Activated CD4-positive, alpha-beta T cell treated with anti-CD3 and anti-CD28 coated beads for 1 hour (primary cell): ENCODE measurements around the gene ARHGEF2.

Experiments used
- DNase-seq: peaks from one replicate; pipeline ENCODE4 v3.0.0-alpha.2; 2020

ARHGEF2 gene

DNA sequence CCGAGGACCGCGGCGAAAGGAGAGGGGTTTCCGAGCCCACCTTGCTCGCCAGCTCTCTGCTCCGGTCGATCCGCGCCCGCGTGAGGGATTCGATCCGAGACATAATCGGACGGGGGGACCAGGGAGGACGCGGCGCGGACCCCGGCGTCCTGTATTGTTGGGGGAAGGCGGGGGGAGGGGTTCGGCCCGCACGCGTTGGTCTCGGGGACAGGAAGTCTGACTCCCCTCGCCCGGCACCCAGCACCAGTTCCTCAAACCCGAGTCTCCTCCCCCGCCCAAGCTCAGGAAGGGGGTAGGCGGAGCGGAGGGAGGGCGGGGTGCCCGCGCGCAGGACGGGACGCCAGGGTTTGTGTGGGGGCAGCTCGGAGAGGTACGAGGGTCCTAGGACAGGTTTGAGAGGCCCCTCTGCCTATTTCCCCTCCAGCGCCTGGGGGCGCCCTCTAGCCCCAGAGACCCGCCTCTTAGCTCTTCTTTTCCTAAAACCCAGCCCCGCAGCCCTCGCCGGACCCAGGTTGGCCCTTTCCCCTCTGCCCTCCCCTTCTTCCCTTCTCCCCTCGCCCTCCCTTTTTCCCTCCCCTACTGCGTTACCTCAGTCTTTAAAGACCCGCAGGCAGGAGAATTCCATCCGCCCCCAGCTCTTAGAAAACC lies at the start of gene ARHGEF2:
Gene ARHGEF2, minus strand, starts transcription at position 223 of the 648 bp plus-strand sequence. Its CDS starts 120 bp downstream, at position 103.
- DNase-seq, result peak; percentile 65

GRCh38 chr1:156026588-156026987 lies 48.2 kb upstream of the ARHGEF2 start:
- no peak for DNase-seq

DNA sequence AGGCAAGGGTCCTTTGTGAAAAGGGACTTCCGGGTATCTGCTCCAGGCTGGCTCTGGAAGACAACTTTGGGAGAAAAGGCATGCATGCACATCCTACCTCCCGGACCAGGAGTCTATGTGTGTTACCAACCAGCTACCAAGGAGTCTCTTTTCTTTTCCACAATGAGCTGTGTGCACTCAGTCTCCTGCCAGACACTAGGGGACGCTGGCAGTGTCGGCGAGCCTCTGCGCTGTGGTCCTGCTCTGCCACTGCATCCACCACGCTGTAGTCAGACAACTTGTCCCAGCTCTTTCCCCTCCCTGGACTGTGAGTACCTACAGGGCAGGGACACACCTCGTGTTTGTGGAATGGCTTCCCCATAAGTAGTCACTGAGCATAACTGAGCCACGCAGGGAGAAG lies 47.5 kb upstream of the ARHGEF2 start:
- peak; percentile 11 for DNase-seq

- DNase-seq, result no peak
These were observed 46.5 kb upstream of the ARHGEF2 start for GRCh38 chr1:156024801-156025200.

- no peak for DNase-seq
These were observed 43.6 kb upstream of the ARHGEF2 start for GRCh38 chr1:156021954-156022353.

DNA sequence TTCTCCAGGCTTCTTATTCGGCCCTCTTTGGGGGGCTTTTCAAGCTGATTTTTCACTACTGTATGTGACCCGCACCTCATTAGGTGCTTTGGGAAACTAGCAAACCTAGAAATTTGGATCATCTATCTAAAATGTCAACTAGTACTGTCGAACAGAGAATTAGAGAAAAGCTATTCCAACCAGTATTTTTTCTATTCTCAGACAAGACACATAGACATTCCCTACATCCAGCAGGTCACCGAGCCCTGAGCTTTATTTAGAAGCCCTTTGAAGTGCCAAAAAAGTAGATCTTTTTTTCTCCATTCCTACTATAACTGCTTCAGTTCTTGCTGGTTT lies 42.7 kb upstream of the ARHGEF2 start:
- DNase-seq, result no peak

DNA sequence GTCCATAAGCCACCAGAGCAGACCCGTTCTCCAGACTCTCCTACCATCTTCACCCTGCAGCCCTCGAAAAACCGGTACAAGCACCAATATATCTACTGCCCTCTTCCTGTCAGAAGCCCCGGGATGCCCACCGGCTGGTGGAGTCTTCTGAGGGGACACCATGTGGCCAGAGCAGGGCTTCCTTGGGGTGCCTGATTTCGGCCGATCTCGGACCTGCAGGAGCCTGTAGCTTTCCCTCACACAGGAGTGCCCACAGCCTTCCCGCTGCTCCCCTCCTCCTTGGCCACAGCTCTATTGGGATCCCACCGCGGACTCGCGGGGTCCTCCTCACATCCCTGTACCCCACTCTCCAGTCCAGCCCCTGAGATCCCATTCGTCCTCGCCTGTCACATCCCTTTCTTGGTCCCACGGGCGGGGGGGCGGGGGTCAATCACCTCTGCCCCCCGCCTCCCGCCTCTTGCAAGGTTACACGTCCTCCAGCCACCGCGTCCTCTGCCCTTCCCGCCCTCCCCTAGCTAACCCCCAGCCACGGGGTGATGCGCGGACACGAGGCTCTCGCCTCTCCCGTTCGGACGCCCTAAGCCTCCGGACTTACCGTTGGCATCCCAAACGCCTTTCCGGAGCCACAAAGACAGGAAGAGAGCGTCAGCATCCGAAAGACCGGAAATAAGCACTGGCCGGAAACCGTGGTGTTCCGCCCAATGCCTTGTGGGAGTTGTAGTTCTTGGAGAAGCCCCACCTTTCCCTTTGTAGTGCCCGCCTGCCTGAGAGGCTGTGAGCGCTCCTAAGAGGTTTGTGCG lies 42.1 kb upstream of the ARHGEF2 start, which contains the start of gene SSR2:
Gene SSR2, minus strand, starts transcription at position 659 of the 800 bp plus-strand sequence. CDS start 784 bp downstream, outside the sequence.
- peak; percentile 75 for DNase-seq

GRCh38 chr1:156019946-156020292 lies 41.6 kb upstream of the ARHGEF2 start:
- no peak for DNase-seq

DNA sequence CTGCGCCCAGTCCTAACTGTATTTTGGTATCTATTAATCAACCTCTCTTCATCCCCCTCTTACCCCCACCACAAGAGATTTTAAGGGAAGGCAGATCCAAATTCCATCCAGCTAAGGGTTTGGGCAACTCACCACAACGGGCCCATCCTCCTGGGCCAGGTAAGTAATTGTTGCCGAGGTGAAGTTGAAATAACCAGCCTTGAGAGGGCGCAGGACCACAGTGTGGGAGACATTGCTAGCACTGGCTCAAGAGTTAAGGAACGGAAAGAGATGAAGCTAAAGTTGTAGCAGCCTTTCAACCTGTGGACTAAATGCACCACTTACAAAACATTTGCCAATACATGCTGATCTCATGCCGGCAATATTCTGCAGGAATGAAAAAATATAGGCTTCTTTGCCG lies 36.5 kb upstream of the ARHGEF2 start:
- DNase-seq, result no peak

GRCh38 chr1:156012051-156012817 lies 33.9 kb upstream of the ARHGEF2 start:
- DNase-seq, result no peak

- DNase-seq, result no peak
These were observed 31.1 kb upstream of the ARHGEF2 start for GRCh38 chr1:156009404-156009803.

DNA sequence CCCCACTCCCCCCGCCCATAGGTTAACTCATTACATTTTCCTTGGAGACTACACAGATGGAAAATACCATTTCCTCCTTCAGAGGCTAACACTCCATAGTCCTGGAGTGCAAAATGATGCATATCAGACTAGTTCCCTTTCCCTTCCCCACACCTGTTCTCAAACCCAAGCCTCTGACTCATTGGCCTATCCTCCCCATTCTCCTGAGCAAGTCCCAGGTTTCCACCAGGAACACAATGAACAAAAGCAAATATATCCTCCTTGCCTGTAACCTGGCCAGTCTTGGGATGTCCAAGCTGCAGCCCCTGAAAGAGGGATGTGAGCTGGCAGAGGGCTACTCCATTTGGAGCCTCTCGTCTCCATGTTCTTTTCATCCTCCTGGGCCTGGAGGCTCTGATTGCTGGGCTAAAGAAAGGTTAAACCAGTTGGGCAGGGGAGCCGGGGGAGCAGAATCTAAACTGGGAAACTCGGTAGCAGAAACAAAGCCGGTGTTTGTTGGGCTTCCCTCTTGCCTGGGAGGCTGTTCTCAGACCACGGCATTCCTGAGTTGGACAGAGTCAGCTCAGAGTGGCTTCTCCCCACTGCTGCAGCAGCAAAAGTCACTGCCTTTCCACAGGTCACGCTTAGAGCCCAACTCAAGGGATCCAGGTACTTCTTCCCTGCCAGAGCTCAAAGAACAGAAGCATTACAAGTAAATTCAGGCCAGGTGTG lies 28.5 kb upstream of the ARHGEF2 start:
- no peak for DNase-seq

DNA sequence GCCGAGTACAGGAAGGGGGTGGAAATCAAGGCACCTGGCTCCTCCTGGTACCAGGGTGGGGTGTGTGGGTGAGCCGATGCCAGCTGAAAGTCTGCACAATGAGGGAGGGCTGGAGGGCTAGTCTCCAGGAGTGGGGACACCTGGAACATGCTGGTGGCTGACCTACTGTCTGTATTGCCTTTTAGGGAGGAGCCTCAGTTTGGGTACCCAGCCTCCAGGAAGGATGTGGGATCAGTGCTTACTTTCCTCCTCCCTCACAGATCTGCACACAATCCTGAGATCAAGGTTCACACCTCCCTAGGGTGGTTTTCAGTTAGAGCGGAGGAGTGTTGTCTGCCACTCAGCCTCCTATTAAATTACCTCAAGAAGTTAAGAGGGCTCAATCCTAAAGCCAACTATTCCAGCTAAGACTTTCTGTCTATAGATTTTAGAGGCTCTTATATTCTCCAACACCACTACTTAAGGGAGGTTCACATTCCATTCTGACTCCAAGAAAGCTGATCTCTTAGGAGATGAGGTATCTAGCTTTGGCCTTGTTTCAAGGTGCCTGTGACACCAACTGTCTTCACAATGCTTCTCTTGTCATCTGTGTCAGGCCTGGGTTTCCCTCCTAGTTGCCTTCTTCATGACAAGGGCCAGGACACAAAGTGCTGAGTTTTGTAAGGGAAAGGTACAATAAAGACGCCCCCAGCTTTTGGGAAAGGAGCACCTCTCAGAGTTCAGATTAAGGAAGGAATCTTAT lies 26.7 kb upstream of the ARHGEF2 start:
- no peak for DNase-seq

- DNase-seq, result no peak
These were observed 25.5 kb upstream of the ARHGEF2 start for GRCh38 chr1:156003923-156004188.

DNA sequence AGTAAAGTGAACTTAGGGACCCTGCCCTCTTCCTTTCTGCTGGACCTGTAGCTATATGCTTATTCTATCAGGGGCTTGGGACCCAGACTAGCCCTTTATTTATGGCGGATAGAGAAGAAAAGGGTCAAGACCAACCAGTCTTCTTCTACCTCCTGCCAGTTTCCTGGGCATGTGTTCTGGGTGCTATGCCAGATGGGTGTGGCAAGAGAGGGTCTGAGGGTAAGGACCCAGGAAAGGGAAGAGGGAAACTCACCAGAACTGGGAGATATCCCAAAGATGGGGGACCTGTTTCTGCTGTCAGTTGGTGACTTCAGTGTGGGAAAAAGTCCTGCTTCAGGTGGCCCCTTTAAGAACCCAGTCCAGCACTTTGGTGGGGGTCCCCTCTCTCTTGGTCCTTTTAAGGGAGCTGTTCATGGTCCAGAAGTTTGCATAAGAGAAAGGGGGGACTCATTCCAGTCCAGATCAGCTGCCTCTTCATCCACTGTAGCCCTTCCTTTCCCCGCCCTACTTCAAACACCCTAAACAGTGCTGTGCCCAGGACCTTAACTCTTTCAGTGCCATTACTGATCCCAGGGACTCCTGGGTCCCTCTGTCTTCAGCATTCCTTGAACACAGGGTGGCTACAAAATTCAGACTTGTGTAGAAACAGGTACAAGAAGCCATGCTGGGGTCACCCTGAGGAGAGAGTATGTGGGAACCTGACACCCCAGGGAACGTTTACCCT lies 24.0 kb upstream of the ARHGEF2 start:
- no peak for DNase-seq

- no peak for DNase-seq
These were observed 23.4 kb upstream of the ARHGEF2 start for GRCh38 chr1:156001662-156002171.

GRCh38 chr1:156001021-156001661 lies 22.8 kb upstream of the ARHGEF2 start:
- no peak for DNase-seq

DNA sequence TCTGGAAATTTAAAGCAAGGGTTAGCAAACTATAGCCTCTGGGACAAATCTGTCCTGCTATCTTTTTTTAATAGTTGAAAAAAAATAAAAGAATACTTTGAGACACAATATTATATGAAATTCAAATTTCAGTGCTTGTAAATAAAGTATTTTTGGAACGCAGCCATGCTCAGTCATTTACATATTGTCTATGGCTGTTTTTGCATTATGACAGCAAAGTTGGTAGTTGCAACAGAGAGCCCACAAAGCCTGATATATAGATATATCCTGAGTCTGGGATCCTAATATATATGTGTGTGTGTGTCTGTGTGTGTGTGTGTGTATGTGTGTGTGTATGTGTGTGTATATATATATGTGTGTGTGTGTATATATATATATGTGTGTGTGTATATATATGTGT lies 21.6 kb upstream of the ARHGEF2 start:
- DNase-seq, result no peak

DNA sequence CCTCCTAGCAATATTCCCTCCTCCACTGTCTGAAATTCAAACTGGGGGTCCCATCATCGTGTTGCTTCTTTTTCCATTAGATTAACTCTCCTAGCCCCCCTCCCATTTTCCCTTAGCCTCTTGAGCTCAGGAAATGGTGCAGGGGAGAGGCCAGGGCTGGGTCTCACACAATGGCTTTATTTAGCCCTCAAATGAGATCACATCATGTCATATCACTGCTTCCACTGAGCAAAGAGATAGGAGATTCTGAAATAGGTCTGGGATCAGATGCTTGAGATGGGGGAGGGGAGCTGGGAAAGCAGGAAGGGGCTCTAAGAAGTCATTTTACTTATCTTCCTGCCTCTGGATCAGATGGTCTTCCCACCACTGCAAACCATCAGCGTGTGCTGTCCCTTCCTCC lies 17.8 kb upstream of the ARHGEF2 start:
- no peak for DNase-seq

- no peak for DNase-seq
These were observed 15.2 kb upstream of the ARHGEF2 start for GRCh38 chr1:155993595-155993994.
